Ishikawa (cell line): ENCODE measurements around the gene FMOD.

Source experiments
- CEBPB ChIP-seq: IDR thresholded peaks from 2 replicates; pipeline ENCODE4 v1.6.1; 2012
- CREB1 ChIP-seq: IDR thresholded peaks from 2 replicates; pipeline ENCODE4 v1.6.1; 2012; ENCODE audit warnings: low read depth
- EP300 ChIP-seq: IDR thresholded peaks from 2 replicates; pipeline ENCODE4 v1.6.1; 2012; ENCODE audit warnings: borderline replicate concordance
- FOXM1 ChIP-seq: IDR thresholded peaks from 2 replicates; pipeline ENCODE4 v1.6.1; 2012; ENCODE audit warnings: low read depth, borderline replicate concordance
- RAD21 ChIP-seq: IDR thresholded peaks from 2 replicates; pipeline ENCODE4 v1.6.1; 2012; ENCODE audit warnings: low read depth
- TAF1 ChIP-seq: IDR thresholded peaks from 2 replicates; pipeline ENCODE4 v1.6.1; 2012; ENCODE audit warnings: low read depth, mild to moderate bottlenecking

DNA sequence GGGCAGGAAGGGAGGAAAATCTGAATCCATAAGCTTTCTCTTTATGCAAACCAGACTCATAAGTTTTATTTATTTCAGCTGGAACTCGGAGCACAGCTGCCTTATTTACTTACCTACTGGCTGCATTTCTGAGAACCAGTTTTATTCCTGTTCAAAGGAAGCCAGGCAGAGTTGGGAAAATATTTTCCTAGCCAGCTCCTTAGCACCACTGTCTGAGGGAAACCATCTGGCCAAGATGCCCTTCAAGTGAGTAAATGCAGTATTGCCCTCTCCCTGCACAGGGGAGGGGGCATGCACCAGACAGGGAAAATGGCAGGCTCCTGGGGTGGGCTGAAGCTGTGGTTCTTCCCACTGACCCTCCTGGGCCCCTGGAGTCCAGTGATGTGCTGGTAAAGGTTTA is 28.9 kb upstream of the FMOD start:
- TF ChIP-seq CREB1 (no peak), FOXM1 (no peak), EP300 (no peak), TAF1 (no peak), RAD21 (no peak), CEBPB (no peak)
